GM21529 (cell line): ENCODE data around the gene PGS1.
"Not testable (repeated sequence)": the region's sequence is repeated elsewhere in the genome, so short reads cannot be mapped to it uniquely, and the experiment has no call there.

Experiments
- ATAC-seq: cut with Tn5 transposase; IDR thresholded peaks from one replicate; pipeline ENCODE4 v1.9.1; 2021; ENCODE audit not compliant: unreplicated experiment

The PGS1 gene

GRCh38 chr17:78444392-78444791 is 65.9 kb downstream of the PGS1 start:
- no peak for ATAC-seq

GRCh38 chr17:78446833-78447232 is 68.4 kb downstream of the PGS1 start:
- no peak for ATAC-seq

DNA sequence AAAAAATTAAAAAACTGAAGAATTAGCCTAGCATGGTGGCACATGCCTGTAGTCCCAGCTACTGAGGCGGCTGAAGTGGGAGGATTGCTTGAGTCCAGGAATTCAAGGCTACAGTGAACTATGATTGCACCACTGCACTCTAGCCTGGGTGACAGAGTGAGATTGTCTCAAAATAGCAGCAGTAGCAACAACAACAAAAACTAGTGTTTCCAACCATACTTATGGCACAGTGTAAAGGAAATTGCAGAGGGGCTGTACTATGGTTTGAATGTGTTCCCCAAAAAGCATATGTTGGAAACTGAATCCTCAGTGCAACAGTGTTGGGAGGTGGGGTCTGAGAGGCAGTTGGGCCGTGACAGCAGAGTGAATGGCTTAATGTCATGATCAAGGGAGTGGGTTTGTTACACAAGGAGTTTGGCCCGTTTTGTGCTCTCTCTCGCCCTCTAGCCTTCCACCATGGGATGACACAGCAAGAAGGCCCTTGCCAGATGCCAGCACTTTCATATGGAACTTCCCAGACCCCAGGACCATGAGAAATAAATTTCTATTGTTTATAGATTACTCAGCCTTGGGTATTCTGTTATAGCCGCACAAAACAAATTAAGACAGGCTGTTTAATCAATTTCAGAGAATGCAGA is 70.0 kb downstream of the PGS1 start:
- ATAC-seq = no peak

DNA sequence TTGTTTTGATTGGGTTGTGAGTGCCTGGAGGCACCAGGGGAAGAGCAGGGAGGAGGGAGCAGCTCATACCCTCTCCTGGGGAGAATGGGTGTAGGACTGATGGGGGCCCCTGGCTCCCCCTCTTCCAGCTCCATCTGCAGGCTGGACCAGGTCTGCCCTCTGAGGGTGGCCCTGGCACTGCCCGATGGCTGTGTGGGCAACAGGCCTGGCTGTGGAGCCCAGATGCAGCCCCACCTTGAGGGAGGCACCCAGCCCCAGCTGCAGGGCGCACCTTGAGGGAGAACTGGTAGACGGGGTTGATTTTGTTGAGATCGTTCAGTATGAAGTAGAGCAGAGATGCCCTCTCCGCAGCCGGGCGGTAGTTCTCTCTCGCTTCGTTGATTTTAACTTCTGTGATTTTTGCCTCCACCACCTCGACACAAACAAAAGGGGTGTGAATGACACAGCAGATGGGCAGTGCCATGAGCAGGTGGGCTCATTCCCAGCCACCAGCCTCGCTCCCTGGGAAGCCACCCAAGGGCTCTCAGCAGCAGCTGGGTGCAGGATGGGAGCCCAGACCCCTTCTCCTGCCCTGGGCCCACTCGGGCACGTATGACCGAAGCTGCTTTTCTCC is 71.6 kb downstream of the PGS1 start:
- no peak for ATAC-seq

GRCh38 chr17:78450696-78451345 is 72.4 kb downstream of the PGS1 start:
- ATAC-seq = no peak

- ATAC-seq = no peak
These were observed 73.3 kb downstream of the PGS1 start for GRCh38 chr17:78451753-78452152.

GRCh38 chr17:78454346-78454745 is 75.9 kb downstream of the PGS1 start:
- no peak for ATAC-seq

- ATAC-seq = no peak
These were observed 79.6 kb downstream of the PGS1 start for GRCh38 chr17:78458091-78458490.

GRCh38 chr17:78458736-78459335 is 80.4 kb downstream of the PGS1 start:
- no peak for ATAC-seq

DNA sequence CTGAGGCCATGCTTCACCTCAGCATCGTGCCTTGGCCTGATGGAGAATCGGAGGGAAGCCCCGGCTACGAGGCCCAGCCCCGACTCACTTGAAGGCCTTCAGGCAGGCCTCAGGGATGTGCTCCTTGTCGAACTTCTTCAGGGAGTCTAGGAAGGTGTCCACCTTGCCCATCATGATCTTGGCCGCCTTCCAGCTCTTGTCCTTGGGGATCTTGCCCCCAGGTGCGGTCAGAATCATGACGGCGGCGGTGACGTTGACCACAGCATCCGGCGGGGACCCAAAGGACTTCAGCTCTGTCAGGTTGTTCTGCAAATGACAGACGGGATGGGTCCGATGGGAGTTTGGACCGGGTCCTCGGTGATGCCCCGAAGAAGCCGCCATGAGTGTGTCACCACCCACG is 81.2 kb downstream of the PGS1 start:
- no peak for ATAC-seq

GRCh38 chr17:78460176-78460675 is 81.8 kb downstream of the PGS1 start:
- ATAC-seq = no peak

DNA sequence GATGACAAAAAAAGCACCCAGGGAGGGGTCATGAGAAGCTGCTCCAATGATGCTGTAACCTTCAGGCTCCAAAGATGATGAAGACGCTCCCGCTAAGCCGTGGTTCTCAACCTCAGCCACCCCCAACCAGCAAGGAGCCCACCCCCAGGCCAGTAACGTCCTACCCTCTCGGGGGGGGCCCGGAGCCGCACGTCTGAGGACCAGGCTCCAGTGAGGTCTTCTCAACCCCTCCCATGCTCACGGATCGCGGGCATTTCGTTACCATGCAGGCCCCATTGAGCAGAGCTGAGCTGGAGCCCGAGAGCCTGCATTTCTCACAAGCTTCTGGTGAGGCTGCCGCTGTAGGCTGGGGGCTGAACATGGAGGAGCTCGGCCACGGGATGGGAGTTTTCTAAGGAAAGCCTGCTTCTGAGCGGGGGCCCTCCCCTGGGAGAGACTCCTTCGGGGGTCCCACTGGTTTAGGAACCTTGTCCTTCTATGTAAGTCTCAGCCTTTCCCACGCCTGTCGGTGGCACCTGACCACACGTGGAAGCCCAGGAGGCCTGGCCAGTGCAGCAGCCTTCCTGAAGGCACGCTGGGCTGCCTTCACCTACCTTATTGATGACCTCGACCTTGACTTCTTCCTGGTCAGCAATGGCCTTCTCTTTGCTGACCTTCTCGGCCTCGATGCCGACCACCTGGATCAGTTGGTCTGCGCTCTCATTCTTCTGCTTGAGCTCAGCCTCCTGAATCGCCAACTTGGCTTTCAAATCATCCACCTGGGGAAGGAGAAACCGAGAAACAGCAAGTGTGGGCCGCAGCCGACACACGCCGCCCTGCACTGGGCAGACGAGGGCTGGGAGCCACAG is 82.7 kb downstream of the PGS1 start:
- no peak for ATAC-seq

GRCh38 chr17:78461799-78462053 is 83.3 kb downstream of the PGS1 start:
- ATAC-seq = no peak

GRCh38 chr17:78462148-78462547 is 83.7 kb downstream of the PGS1 start:
- no peak for ATAC-seq

- not testable (repeated sequence) for ATAC-seq
These were observed 87.8 kb downstream of the PGS1 start for GRCh38 chr17:78466109-78466785.

DNA sequence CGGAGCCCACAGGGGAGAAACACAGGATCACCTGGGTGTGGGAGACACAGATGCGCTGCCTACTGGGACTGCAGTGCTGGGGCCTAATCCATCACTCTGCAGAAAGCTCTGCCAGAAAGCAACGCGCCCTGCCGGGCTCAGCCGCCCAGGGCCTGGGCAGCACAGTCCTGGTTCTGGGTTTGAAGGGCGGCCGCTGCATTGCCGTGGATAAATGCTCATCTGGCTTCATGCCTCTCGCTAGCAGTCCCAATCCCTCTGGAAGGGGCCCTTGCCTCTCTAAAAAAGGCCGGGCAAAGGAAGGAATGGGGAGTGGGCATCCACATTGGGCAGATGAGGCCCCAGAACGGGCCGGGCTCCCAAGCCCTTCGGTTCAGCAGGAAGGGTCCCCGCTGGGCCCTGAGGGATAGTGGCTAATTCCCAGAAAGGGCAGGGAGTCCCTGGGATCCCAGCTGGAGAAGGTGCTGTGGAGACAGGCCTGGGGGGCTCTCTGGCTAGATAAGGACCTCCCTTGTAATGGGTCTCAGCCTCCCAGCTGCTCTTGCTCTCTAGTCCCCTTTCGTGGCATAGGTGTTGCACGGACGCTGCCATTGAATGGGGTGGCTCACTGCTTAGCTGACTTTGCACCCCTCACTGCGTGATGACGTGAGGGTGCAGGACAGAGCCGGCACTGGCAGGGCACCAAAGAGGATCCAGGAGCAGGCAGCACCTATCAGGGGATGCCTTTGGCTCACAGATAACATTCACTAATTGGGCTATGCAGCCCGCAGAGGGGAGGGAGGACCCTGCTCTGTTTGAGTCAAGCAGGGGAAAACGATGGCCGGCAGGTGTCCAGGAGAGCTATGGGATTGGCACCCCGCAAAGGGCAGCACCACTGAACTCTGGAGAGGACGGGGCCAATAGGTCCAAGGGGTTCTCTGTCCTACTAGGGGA is 88.6 kb downstream of the PGS1 start:
- ATAC-seq = no peak

- ATAC-seq = no peak
These were observed 89.9 kb downstream of the PGS1 start for GRCh38 chr17:78468366-78468765.

GRCh38 chr17:78469443-78469842 is 91.0 kb downstream of the PGS1 start:
- ATAC-seq = no peak

- ATAC-seq = no peak
These were observed 93.2 kb downstream of the PGS1 start for GRCh38 chr17:78471635-78472034.
